HG03045 (cell line): ENCODE measurements around the gene NIPAL1.

Experiments used
- ATAC-seq: cut with Tn5 transposase; IDR thresholded peaks from one replicate; pipeline ENCODE4 v1.9.1; 2021; ENCODE audit warnings: mild to moderate bottlenecking, moderate library complexity; ENCODE audit not compliant: unreplicated experiment

The NIPAL1 gene

GRCh38 chr4:48025005-48025404 lies 8.4 kb downstream of the NIPAL1 start:
- ATAC-seq: no peak

- peak; percentile 69 for ATAC-seq
Measured at GRCh38 chr4:48027653-48028052, 11.1 kb downstream of the NIPAL1 start.

- ATAC-seq: peak; percentile 69
Measured at GRCh38 chr4:48028696-48029095, 12.1 kb downstream of the NIPAL1 start.

GRCh38 chr4:48030470-48030869 lies 13.9 kb downstream of the NIPAL1 start:
- ATAC-seq: no peak

- ATAC-seq: no peak
Measured at GRCh38 chr4:48031802-48032525, 15.4 kb downstream of the NIPAL1 start.

GRCh38 chr4:48032721-48033120 lies 16.1 kb downstream of the NIPAL1 start:
- ATAC-seq: no peak

- no peak for ATAC-seq
Measured at GRCh38 chr4:48033412-48033811, 16.8 kb downstream of the NIPAL1 start.

GRCh38 chr4:48033825-48034413 lies 17.3 kb downstream of the NIPAL1 start:
- ATAC-seq: no peak

- ATAC-seq: no peak
Measured at GRCh38 chr4:48035952-48036351, 19.4 kb downstream of the NIPAL1 start.

GRCh38 chr4:48037117-48037462 lies 20.5 kb downstream of the NIPAL1 start:
- ATAC-seq: no peak

GRCh38 chr4:48038666-48039065 lies 22.1 kb downstream of the NIPAL1 start:
- no peak for ATAC-seq

GRCh38 chr4:48039561-48039960 lies 23.0 kb downstream of the NIPAL1 start:
- no peak for ATAC-seq

- no peak for ATAC-seq
Measured at GRCh38 chr4:48041535-48042137, 25.1 kb downstream of the NIPAL1 start.

GRCh38 chr4:48042979-48043461 lies 26.4 kb downstream of the NIPAL1 start:
- peak; percentile 24 for ATAC-seq

- ATAC-seq: no peak
Measured at GRCh38 chr4:48043504-48043903, 26.9 kb downstream of the NIPAL1 start.

GRCh38 chr4:48044298-48044697 lies 27.7 kb downstream of the NIPAL1 start:
- no peak for ATAC-seq

GRCh38 chr4:48046059-48046458 lies 29.5 kb downstream of the NIPAL1 start:
- ATAC-seq: no peak

- ATAC-seq: peak; percentile 98
Measured at GRCh38 chr4:48047421-48047844, 30.9 kb downstream of the NIPAL1 start.

- ATAC-seq: no peak
Measured at GRCh38 chr4:48047896-48048295, 31.3 kb downstream of the NIPAL1 start.

- ATAC-seq: no peak
Measured at GRCh38 chr4:48049483-48049882, 32.9 kb downstream of the NIPAL1 start.

- ATAC-seq: no peak
Measured at GRCh38 chr4:48051078-48051477, 34.5 kb downstream of the NIPAL1 start.
